Activated naive CD4-positive, alpha-beta T cell treated with anti-CD3 and anti-CD28 coated beads, Interleukin-2, amount 50 U/mL, for 72 hours (primary cell): ENCODE data around the gene CCDC159. TPM values are rescaled to one million over a fixed set of nuclear protein-coding genes. Genes with fewer than 3 reads are reported as not detected.

Experiments used
- ATAC-seq, 2 donors: fragments of 150-1000 bp; cut with Tn5 transposase; 2 replicates each; pipeline ENCODE4 v1.10.0; 2021; ENCODE audit warnings: mild to moderate bottlenecking in 2 of 2, moderate library complexity in 2 of 2
- DNase-seq, 2 donors: peaks; one replicate each; pipeline ENCODE4 v3.0.0; 2021 to 2022; ENCODE audit warnings: low spot score in 2 of 2
- H3K27ac Mint-ChIP-seq, 2 donors: one replicate each; pipeline ENCODE4 v1.8.0; 2022; ENCODE audit warnings: mild to moderate bottlenecking in 2 of 2, mixed read lengths in 2 of 2
- H3K36me3 Mint-ChIP-seq, 2 donors: one replicate each; pipeline ENCODE4 v1.8.0; 2022; ENCODE audit warnings: mixed read lengths in 2 of 2
- H3K9me3 Mint-ChIP-seq, 2 donors: one replicate each; pipeline ENCODE4 v1.8.0; 2022; ENCODE audit warnings: mixed read lengths in 2 of 2
- total RNA-seq, 2 donors: library from RNA; stranded (reverse); gene quantifications; one replicate each; pipeline ENCODE4 v1.2.3, GENCODE V29; 2022

The CCDC159 gene
- total RNA-seq, 2 donors from 2014 or later = 16.6 to 28.8 TPM

DNA sequence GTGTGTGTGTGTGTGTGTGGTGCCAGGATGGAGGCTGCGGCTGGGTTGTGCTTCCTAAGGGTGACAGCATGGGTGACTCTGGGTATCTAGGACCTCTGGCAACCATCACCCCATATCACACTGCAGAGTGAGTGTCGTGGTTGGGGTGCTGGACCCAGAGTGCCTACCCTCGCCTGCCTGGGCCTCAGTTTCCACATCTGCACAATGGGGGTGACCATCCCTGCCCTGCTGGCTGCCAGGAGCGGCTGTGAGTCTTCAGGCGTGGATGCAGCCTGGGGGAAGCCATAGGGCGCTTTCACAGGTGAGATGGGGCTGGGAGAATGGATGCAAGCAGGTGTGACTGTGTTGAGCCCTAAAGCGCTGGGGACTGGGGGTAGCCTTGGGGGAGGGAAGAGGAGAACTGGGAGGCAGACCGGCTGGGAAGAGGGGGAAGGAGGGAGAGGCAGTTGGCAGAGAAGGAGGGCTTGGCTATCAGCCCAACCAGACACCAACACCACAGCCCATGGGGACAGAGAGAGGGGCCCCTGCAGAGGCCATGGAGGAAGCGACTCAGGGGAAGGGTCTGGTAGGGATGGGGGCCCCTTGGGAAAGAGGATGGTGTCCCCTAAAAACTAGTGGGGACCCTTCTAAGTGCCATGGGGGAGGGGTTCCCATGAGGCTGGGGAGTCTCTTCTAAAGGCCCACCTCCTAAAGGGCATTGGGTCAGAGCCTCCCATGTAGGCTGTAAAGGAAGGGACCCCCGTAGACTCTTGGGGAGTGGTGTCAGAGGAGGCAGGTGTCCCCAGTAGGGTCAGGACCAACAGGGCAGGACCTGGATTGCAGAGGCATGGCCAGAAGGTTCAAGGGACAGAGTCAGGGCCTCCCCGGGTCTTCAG is 10.6 kb downstream of the CCDC159 start:
- no peaks in the 10 kb centered on the region for H3K9me3 Mint-ChIP-seq
- ATAC-seq (no peak), DNase-seq (no peak)
- no peaks in the 10 kb centered on the region for H3K36me3 Mint-ChIP-seq
- H3K27ac Mint-ChIP-seq = no peak overlapping the region

DNA sequence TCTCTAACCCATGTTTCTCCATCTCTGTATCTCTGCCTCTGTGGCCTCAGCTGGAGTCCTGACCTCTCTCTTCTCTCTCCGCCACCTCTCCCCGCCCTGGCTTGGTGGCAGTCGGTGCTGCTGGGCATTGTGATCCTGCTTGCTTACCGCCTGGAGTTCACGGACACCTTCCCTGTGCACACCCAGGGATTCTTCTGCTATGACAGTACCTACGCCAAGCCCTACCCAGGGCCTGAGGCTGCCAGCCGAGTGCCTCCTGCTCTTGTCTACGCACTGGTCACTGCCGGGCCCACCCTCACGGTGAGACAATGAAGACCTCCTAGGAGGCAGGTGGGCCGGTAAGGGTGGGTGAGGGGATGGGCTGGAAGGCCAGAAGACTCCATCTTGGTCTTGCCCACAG is 13.1 kb downstream of the CCDC159 start:
- DNase-seq (no peak), ATAC-seq (no peak)
- Mint-ChIP-seq H3K9me3 (no peaks in the 10 kb centered on the region), H3K36me3 (no peaks in the 10 kb centered on the region), H3K27ac (no peak overlapping the region)

DNA sequence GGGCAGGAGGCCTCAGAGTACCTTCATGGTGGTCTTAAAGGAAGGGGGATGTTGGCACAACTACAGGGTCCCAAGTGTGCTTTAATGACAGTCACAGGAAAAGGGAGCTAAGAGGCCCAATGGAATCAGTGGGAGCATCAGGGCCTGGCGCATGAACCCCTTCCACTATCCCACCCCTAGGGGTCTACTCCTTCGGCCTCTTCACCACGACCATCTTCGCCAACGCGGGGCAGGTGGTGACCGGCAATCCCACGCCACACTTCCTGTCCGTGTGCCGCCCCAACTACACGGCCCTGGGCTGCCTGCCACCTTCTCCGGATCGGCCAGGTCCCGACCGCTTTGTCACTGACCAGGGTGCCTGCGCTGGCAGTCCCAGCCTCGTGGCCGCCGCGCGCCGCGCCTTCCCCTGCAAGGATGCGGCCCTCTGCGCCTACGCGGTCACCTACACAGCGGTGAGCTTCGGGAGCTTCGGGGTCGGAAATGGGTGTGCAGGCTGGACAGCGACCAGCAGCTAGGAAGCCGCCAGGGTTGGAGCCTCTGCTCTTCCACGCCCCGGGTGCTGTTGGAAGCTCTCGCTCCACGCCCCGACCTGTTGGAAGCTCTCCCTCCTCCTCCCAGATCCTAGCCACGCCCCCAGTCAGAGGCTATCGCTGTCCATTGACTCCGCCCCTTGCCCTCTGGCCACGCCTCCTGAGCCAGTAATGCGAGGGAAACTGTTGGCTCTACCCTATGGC is 14.9 kb downstream of the CCDC159 start:
- H3K36me3 Mint-ChIP-seq = no peaks in the 10 kb centered on the region
- ATAC-seq (no peak), DNase-seq (no peak)
- no peaks in the 10 kb centered on the region for H3K9me3 Mint-ChIP-seq
- H3K27ac Mint-ChIP-seq = no peak overlapping the region

DNA sequence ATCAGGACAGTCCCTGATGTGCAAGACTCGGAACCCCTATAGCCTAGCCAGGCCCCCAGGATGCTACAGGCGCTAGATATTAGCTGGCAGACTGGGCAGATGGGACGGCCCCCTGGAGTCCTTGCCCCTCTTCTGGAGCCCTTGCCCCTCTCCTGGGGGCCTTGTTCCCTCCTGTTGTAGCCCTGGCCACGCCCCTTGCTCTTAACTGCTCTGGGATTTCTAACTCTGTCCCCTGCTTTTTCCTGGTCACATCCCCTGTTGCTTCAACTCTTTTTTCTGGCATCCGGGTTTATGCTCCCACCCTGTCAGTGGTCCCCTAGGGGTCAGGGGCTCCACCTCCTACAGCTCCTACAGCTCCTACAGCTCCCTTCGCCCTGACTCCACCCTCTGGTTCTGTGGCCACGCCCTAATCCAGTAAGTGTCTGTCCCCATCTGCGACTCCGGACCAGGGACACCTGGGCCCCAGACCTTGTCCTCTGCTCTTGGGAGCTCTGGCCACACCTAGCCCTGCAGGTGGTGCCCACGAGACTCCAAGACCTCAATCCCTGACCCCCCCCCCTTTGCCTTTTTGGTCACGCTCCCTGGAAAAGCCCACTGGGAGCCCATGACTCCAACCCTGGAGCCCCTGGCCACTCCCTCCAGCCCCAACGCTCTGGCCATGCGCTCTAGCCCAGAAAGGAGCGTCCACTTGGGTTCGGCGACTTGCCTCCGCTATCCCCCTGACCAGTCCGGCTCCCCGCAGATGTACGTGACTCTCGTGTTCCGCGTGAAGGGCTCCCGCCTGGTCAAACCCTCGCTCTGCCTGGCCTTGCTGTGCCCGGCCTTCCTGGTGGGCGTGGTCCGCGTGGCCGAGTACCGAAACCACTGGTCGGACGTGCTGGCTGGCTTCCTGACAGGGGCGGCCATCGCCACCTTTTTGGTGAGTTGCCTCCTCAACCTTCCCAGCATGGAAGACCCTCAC is 15.7 kb downstream of the CCDC159 start:
- DNase-seq = no peak
- no peak for ATAC-seq
- Mint-ChIP-seq H3K9me3 (no peaks in the 10 kb centered on the region), H3K36me3 (no peaks in the 10 kb centered on the region), H3K27ac (no peak overlapping the region)

DNA sequence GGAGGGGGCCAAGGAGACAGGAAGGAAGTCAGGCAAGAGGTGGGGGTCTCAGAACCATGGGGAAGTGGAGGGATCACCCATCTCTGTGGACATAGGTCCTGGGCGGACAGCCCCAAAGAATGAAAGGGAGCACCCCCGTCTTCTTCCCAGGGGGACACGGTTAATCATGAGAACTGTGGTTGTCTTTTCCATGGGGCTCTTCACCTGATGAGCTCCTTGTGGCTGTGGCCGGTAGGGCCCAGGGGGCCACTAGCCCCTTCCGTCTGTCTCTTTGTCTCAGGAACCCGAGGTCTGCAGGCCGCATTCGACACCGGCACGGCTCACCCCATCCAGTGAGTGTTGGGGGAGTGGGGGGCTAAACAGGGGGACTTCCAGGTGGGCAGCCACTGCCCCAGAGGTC is 17.6 kb downstream of the CCDC159 start:
- Mint-ChIP-seq H3K9me3 (no peaks in the 10 kb centered on the region), H3K36me3 (no peaks in the 10 kb centered on the region), H3K27ac (no peak overlapping the region)
- DNase-seq (no peak), ATAC-seq (no peak)

DNA sequence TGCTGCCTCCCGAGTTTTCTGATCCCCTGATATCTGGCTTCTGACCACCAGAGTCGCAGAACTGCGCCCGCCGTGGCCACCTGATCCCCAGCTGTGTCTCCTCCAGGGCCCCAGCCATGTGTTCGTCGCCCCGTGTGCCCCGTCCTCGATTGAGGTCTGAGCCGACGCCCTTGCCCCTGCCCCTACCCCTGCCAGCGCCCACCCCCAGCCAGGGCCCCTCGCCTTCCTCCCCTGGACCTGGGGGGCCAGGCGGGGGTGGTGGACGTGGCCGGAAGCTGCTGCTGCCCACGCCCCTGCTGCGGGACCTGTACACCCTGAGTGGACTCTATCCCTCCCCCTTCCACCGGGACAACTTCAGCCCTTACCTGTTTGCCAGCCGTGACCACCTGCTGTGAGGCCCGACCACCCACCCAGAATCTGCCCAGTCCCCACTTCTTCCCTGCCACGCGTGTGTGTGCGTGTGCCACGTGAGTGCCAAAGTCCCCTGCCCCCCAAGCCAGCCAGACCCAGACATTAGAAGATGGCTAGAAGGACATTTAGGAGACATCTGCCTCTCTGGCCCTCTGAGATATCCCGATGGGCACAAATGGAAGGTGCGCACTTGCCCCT is 18.1 kb downstream of the CCDC159 start:
- peaks cover 0 to 4% of the 10 kb centered on the region in 2 donors for H3K36me3 Mint-ChIP-seq
- DNase-seq = no peak
- no peak for ATAC-seq
- no peaks in the 10 kb centered on the region for H3K9me3 Mint-ChIP-seq
- H3K27ac Mint-ChIP-seq = no peak overlapping the region

DNA sequence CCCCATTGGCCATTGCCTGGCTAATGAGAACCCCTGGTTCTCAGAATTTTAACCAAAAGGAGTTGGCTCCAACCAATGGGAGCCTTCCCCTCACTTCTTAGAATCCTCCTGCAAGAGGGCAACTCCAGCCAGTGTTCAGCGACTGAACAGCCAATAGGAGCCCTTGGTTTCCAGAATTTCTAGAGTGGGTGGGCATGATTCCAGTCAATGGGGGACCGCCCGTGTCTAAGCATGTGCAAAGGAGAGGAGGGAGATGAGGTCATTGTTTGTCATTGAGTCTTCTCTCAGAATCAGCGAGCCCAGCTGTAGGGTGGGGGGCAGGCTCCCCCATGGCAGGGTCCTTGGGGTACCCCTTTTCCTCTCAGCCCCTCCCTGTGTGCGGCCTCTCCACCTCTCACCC is 18.6 kb downstream of the CCDC159 start:
- Mint-ChIP-seq H3K9me3 (no peaks in the 10 kb centered on the region), H3K27ac (no peak overlapping the region), H3K36me3 (peaks cover 0 to 7% of the 10 kb centered on the region in 2 donors)
- DNase-seq = no peak
- ATAC-seq = no peak

DNA sequence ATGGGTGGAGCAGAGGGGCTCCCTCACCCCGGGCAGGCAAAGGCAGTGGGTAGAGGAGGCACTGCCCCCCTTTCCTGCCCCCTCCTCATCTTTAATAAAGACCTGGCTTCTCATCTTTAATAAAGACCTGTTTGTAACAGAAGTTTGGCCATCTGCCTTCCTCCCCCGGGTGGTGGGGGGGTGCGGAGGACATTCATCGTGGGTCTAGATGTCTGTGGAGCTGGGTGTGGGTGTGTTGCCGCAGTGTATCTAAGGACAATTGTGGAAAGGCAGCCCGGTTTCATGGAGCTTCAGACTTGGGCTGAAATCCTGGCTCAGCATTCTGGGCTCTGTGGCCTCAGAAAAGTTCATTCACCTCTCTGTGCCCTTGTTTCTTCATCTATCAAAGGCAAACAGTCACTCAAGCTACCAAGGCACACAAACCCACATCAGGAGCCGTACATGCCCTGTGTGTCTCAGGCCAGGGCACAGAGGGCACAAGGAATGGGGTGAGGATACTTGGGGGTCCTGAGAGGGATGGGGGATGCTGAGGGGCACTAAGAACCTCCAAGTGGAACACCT is 19.3 kb downstream of the CCDC159 start:
- H3K27ac Mint-ChIP-seq = no peak overlapping the region
- H3K9me3 Mint-ChIP-seq = no peaks in the 10 kb centered on the region
- peaks cover 0 to 7% of the 10 kb centered on the region in 2 donors for H3K36me3 Mint-ChIP-seq
- no peak for DNase-seq
- no peak for ATAC-seq

DNA sequence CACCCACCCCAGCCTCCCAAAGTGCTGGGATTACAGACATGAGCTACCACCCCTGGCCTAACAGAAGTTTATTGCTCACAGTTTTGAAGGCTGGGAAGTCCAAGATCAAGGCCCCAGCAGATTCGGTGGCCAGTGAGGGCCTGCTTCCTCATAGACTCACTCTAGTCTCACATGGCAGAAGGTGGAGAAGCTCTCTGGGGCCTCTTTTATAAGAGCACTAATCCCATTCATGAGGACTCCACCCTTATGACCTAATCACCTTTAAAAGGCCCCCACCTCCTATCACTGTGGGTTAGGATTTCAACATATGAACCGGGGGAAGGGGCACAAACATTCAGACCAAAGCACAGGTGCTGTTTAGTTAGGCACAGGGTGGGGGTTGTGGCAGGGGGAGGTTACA is 21.2 kb downstream of the CCDC159 start:
- no peak overlapping the region for H3K27ac Mint-ChIP-seq
- peaks cover 0 to 7% of the 10 kb centered on the region in 2 donors for H3K36me3 Mint-ChIP-seq
- no peaks in the 10 kb centered on the region for H3K9me3 Mint-ChIP-seq
- no peak for DNase-seq
- ATAC-seq = no peak

DNA sequence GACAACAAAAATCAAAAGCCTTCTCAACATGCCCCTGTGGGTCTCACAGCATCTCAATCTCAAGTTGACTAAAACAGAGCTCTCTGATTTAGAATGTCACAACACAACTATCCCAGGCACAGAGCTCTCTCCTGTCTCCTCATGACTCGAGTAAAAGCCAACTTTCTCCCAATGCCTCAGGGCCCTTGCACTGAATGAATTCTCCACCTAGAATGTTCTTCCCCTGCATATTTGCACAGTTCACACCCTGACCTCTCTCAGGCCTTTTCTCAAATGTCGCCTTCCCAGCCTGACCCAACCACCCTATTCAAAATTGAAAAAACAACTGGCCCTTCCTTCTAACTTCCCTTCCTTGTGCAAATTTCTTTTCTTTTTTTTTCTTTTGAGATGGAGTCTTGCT is 24.4 kb downstream of the CCDC159 start:
- H3K9me3 Mint-ChIP-seq = no peaks in the 10 kb centered on the region
- H3K27ac Mint-ChIP-seq = no peak overlapping the region
- H3K36me3 Mint-ChIP-seq = peaks cover 3 to 10% of the 10 kb centered on the region in 2 donors
- ATAC-seq (no peak), DNase-seq (no peak)

DNA sequence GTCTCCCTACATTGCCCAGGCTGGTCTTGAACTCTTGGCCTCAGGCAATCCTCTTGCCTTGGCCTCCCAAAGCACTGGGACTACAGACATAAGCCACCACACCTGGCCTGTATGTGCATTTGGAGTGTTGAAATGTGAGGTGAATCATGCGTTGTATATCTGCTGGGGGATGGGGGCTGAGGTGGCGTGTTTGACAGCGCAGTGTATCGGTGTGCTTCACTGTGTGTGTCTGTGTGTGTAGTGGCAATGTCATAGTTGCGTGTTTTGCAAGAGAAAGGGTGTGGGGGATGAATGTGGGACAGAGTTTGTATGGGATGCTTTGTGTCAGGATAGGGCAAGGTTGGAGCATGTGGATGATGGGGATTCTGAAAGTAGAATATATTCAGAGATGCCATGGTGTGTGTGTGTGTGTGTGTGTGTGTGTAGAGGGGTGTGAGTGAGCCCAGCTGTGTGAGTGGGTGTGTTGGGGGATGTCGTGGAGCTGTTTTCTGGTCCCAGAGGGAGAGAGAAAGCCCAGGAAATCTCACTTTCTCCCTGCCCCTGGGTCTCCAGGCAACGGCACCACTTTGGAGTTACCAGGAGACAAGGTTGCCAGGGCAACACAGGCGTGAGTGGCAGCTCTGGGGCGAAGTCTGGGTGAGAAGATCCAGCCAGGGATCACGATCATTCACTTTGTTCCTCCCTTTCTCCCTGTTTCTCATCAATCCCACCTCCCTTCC is 27.0 kb downstream of the CCDC159 start:
- DNase-seq (no peak), ATAC-seq (no peak)
- no peaks in the 10 kb centered on the region for H3K9me3 Mint-ChIP-seq
- H3K27ac Mint-ChIP-seq = no peak overlapping the region
- peaks cover 17 to 23% of the 10 kb centered on the region in 2 donors for H3K36me3 Mint-ChIP-seq

DNA sequence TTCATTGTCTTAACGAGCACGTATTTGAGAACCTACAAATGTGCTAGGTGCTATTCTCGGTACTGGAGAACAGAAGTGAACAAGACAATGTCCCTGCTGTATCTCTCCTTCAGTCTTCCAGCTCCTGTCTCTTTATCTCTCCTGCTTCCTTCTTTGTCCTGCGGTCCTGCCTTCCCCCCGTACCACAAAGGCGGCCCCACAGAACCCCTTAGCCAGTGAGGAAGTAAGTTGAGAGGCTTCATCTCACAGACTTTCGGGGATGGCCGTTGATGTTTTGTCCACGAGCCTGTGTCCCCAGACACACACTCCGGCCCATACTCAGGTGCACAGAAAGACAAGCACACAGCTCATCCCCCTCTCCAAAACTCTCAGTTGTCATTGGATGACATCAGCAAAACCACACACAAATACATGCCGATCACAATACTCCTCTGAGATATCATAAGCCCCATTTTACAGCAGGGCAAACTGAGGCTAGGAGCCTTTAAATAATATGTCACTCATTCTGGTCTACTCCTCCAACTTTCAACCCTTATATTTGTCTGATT is 27.6 kb downstream of the CCDC159 start:
- Mint-ChIP-seq H3K36me3 (peaks cover 17 to 23% of the 10 kb centered on the region in 2 donors), H3K27ac (no peak overlapping the region), H3K9me3 (no peaks in the 10 kb centered on the region)
- DNase-seq = no peak
- ATAC-seq = no peak

DNA sequence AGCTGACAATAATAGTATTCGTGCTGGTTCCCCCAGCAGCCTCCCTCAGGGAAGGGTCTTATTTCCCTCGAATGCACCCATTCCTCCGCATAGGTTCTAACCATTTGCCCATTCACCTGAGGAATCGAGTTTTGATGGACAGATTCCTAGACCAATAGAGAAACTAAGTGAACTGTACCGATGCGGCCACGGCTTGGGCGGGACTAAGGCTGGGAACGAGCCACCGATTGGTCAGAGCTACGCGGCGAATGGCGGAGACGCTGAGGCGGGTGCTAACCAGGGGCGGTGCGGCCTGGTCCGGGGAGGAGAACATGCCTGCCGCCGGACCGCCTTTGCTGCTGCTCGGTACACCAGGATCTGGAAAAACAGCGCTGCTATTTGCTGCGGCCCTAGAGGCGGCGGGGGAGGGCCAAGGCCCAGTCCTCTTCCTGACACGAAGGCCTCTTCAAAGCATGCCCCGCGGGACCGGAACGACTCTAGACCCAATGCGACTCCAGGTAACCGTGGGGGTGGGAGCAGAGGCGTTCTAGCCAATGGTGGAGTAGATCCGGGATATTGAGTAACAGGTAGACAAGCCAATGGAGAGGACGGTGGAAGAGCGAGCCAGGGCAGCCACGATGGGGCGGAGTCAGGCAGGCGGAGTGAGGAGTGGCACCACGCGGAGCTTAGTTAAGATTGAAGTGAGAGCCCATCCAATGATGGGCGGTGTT is 28.3 kb downstream of the CCDC159 start, which contains the start of gene SWSAP1:
SWSAP1 (plus strand) TSS at position 234 of the 710 bp plus-strand sequence; CDS start at position 249, 15 bp downstream.
- DNase-seq (peak; percentile 95 to 98), ATAC-seq (peak; percentile 91)
- H3K9me3 Mint-ChIP-seq = no peaks in the 10 kb centered on the region
- peaks cover 11 to 23% of the 10 kb centered on the region in 2 donors for H3K36me3 Mint-ChIP-seq
- no peak within 1 kb of the TSS for H3K27ac Mint-ChIP-seq

DNA sequence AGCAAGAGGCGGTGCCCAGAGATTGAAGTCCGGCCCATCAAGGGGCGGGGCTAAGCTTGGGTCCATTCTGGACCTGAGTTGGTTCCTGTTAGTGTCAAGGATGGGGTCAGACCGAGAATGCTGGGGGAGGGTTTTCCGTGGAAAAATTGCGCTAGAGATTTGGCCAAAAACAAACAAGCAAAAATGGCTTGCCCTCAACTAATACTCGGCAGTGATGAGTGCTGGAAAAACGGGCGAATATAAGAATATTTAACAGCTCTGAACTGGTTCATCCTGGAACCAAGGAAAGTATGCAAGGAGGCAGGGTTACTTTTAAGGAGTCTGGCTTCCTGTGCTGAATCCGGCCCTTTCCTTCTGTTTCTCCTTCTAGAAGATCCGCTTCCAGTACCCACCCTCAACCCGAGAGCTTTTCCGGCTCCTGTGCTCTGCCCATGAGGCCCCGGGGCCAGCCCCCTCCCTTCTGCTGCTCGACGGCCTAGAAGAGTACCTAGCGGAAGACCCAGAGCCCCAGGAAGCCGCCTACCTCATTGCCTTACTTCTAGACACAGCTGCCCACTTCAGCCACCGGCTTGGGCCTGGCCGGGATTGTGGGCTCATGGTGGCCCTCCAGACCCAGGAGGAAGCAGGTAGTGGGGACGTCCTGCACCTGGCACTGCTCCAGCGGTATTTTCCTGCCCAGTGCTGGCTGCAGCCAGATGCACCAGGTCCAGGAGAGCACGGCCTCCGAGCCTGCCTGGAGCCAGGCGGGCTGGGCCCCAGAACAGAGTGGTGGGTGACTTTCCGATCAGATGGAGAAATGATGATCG is 29.0 kb downstream of the CCDC159 start:
- DNase-seq = peak; percentile 69 to 72
- peak; percentile 22 to 51 for ATAC-seq
- peaks cover 15 to 30% of the 10 kb centered on the region in 2 donors for H3K36me3 Mint-ChIP-seq
- H3K27ac Mint-ChIP-seq = no peak overlapping the region
- H3K9me3 Mint-ChIP-seq = no peaks in the 10 kb centered on the region
